Keratinocyte (primary cell): ENCODE data around the gene TMEM39B. TPM values are rescaled to one million over a fixed set of nuclear protein-coding genes. Genes with fewer than 3 reads are reported as not detected.

Experiments
- DNase-seq: peaks from one replicate; pipeline ENCODE4 v3.0.0-alpha.2; 2011; ENCODE audit warnings: low read depth, missing footprints, low spot score
- FAIRE-seq: peaks from 2 replicates; lab custom pipeline; 2011; peaks lifted over from hg19 to GRCh38; lab: Jason Lieb, UNC
- H2AFZ ChIP-seq: 2 replicates; pipeline ENCODE4 v1.6.0; 2012; ENCODE audit warnings: low read length, control low read depth, inconsistent platforms; ENCODE audit not compliant: control insufficient read depth
- H3K27ac ChIP-seq: 2 replicates; pipeline ENCODE4 v1.5.1; 2011; ENCODE audit warnings: low read length; ENCODE audit not compliant: control insufficient read depth, insufficient read depth
- H3K27me3 ChIP-seq: 3 replicates; pipeline ENCODE4 v1.6.0; 2011; ENCODE audit warnings: low read length; ENCODE audit not compliant: control insufficient read depth, insufficient read depth; ENCODE audit errors: extremely low read depth
- H3K36me3 ChIP-seq, 2 experiments: 2 replicates in 1 of 2; 3 replicates in 1 of 2; pipeline ENCODE4 v1.5.1; 2011; ENCODE audit warnings: low read length in 2 of 2, mild to moderate bottlenecking in 1 of 2; ENCODE audit not compliant: control insufficient read depth in 2 of 2, insufficient read depth in 2 of 2; ENCODE audit errors: extremely low read depth in 1 of 2
- H3K4me1 ChIP-seq: 3 replicates; pipeline ENCODE4 v1.5.1; 2011; ENCODE audit warnings: low read length; ENCODE audit not compliant: control insufficient read depth, insufficient read depth; ENCODE audit errors: extremely low read depth
- H3K4me2 ChIP-seq: 3 replicates; pipeline ENCODE4 v1.6.0; 2011; ENCODE audit warnings: low read depth, low read length; ENCODE audit not compliant: control insufficient read depth, insufficient read depth; ENCODE audit errors: extremely low read depth
- H3K4me3 ChIP-seq, 3 experiments: fragments of 200-600 bp in 1 of 3; sonication (generic) in 1 of 3; 2 replicates in 2 of 3; 3 replicates in 1 of 3; pipeline ENCODE4 v1.5.1; 2011 to 2016; ENCODE audit warnings: low read length in 3 of 3, mild to moderate bottlenecking in 3 of 3, control low read depth in 2 of 3, inconsistent platforms in 1 of 3, low read depth in 1 of 3, mixed read lengths in 1 of 3, mixed run types in 1 of 3, moderate library complexity in 1 of 3; ENCODE audit not compliant: control insufficient read depth in 2 of 3, insufficient read depth in 2 of 3; ENCODE audit errors: extremely low read depth in 1 of 3
- H3K79me2 ChIP-seq: 2 replicates; pipeline ENCODE4 v1.6.0; 2012; ENCODE audit warnings: low read length; ENCODE audit not compliant: control insufficient read depth, insufficient read depth
- H3K9ac ChIP-seq: 3 replicates; pipeline ENCODE4 v1.6.0; 2011; ENCODE audit warnings: low read length; ENCODE audit not compliant: control insufficient read depth, insufficient read depth; ENCODE audit errors: extremely low read depth
- H3K9me1 ChIP-seq: 3 replicates; pipeline ENCODE4 v1.6.0; 2011; ENCODE audit warnings: low read length; ENCODE audit not compliant: control insufficient read depth, insufficient read depth; ENCODE audit errors: extremely low read depth
- H3K9me3 ChIP-seq: 2 replicates; pipeline ENCODE4 v1.5.1; 2012; ENCODE audit warnings: low read depth, low read length; ENCODE audit not compliant: control insufficient read depth
- H4K20me1 ChIP-seq: 3 replicates; pipeline ENCODE4 v1.6.0; 2011; ENCODE audit warnings: low read length; ENCODE audit not compliant: control insufficient read depth, insufficient read depth; ENCODE audit errors: extremely low read depth
- EZH2 ChIP-seq: IDR thresholded peaks from one replicate; pipeline ENCODE4 v1.6.1; 2012; ENCODE audit warnings: inconsistent platforms, mild to moderate bottlenecking, low read length, moderate library complexity
- dilution Hi-C: fragments of 300-500 bp; cut with MboI; formaldehyde crosslinking; loops from one replicate; pipeline ENCODE4 v1.7.0; 2020; ENCODE audit warnings: low sequenced_read_pairs; ENCODE audit not compliant: extremely low pct_ligation_motif_present
- polyA minus RNA-seq, 3 experiments: library from RNA; depleted of rRNA, polyadenylated mRNA; stranded (reverse); fragments of >200 nt; gene quantifications; 1 replicate in 1 of 3; 2 replicates in 1 of 3; 3 replicates in 1 of 3; pipeline ENCODE4 v1.2.3, GENCODE V29; 2011
- polyA plus RNA-seq, 5 experiments: library from polyadenylated mRNA; depleted of rRNA in 3 of 5; stranded (reverse) in 3 of 5; stranded (forward) in 1 of 5; unstranded in 1 of 5; fragments of >200 nt; gene quantifications; 1 replicate in 1 of 5; 2 replicates in 3 of 5; 3 replicates in 1 of 5; pipeline versions ENCODE4 v1.2.1 to v1.2.3, GENCODE V29; 2011 to 2012; ENCODE audit warnings: missing spikeins in 2 of 5, low read depth in 1 of 5, low replicate concordance in 1 of 5
- TF ChIP-seq, protein P1 (sequence below), 3 experiments: IDR thresholded peaks in 1 of 3; conservative IDR thresholded peaks in 1 of 3; optimal IDR thresholded peaks in 1 of 3; 2 replicates in 2 of 3; 3 replicates in 1 of 3; pipeline versions ENCODE3 to v1.5.1; 2011; ENCODE audit warnings: low read length in 3 of 3, mild to moderate bottlenecking in 3 of 3, moderate library complexity in 2 of 3, control low read depth in 1 of 3, inconsistent platforms in 1 of 3; ENCODE audit not compliant: insufficient read depth in 2 of 3; ENCODE audit errors: extremely low read depth in 1 of 3

Gene TMEM39B
- polyA plus RNA-seq, result 6.8 to 11.7 TPM (median 7.3 TPM) in 3 replicates
- 1.3 TPM for polyA plus RNA-seq (2011; ENCODE audit: low read depth)
- 5.7 and 8.4 TPM in 2 replicates for polyA plus RNA-seq (2011; cell fraction: cytosol; rRNA removed)
- 12.8 and 13.9 TPM in 2 replicates for polyA plus RNA-seq (2011; cell fraction: nucleus; rRNA removed)
- 6.4 and 12.3 TPM in 2 replicates for polyA plus RNA-seq (2012; ENCODE audit: low replicate concordance)
- 16.3 to 29.7 TPM (median 16.6 TPM) in 3 replicates for polyA minus RNA-seq
- 11.7 TPM for polyA minus RNA-seq (2011; cell fraction: cytosol; rRNA and poly(A)+ RNA removed)
- 6.9 and 9.2 TPM in 2 replicates for polyA minus RNA-seq (2011; cell fraction: nucleus; rRNA and poly(A)+ RNA removed)

DNA sequence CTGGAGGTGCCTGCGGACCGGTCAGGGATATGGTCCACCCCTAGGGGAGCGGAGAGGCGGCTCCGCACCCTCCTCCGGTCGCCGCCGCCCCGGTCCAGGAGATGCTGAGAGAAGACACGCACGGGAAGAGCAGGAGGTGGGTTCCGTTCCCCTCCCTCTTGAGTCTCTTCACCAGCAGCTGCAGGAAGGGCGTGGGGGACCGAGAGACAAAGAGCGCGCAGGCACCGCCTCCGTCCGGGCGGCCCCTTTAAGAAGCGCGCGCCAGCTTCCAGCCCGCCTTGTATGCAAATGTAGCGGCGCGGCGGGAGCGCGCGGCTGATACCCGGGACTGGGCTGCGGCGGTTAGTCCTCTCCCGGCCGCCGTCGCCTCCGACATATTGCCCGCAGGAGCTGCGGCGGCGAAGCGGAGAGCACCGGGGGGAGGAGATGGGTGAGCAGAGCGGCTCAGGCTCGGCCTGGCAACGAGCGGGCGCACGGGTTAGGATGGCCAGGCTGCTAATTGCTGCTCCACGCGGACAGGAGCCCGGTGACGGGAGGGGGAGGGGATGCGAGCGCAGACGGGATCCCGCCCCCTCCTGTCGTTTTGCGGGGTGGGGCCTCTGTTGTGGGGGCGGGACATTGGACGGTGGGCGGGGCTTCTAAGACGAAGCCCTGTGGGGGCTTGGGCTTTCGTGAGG is at the start of gene TMEM39B:
TMEM39B (plus strand) TSS at position 318 of the 677 bp plus-strand sequence; CDS start at position 427, 109 bp downstream.
- H2AFZ ChIP-seq, result peak within 1 kb of the TSS; percentile 92
- DNase-seq, result peak; percentile 61
- TF ChIP-seq, protein P1, sequence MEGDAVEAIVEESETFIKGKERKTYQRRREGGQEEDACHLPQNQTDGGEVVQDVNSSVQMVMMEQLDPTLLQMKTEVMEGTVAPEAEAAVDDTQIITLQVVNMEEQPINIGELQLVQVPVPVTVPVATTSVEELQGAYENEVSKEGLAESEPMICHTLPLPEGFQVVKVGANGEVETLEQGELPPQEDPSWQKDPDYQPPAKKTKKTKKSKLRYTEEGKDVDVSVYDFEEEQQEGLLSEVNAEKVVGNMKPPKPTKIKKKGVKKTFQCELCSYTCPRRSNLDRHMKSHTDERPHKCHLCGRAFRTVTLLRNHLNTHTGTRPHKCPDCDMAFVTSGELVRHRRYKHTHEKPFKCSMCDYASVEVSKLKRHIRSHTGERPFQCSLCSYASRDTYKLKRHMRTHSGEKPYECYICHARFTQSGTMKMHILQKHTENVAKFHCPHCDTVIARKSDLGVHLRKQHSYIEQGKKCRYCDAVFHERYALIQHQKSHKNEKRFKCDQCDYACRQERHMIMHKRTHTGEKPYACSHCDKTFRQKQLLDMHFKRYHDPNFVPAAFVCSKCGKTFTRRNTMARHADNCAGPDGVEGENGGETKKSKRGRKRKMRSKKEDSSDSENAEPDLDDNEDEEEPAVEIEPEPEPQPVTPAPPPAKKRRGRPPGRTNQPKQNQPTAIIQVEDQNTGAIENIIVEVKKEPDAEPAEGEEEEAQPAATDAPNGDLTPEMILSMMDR (optimal IDR thresholded peaks at IDR 0.05 in 1 of 3, IDR thresholded peaks at IDR 0.05 in 1 of 3, conservative IDR thresholded peaks at IDR 0.05 in 1 of 3; ENCODE audit: extremely low read depth in 1 of 3, insufficient read depth in 2 of 3, low read length in 3 of 3), result peak in 1 of 3 experiments; percentile 18
- TF ChIP-seq EZH2, result no peak
- H3K36me3 ChIP-seq, result peaks cover 9 to 14% of the 10 kb centered on the region in 2 experiments
- dilution Hi-C loops, result no loop called here
- no peak for FAIRE-seq
- no peaks in the 10 kb centered on the region for H3K27me3 ChIP-seq
- peaks cover 20% of the 10 kb centered on the region for H3K4me1 ChIP-seq
- peak within 1 kb of the TSS; percentile 75 to 80 (median 75) for H3K4me3 ChIP-seq
- peaks cover 8% of the 10 kb centered on the region for H3K79me2 ChIP-seq
- no peaks in the 10 kb centered on the region for H3K9me3 ChIP-seq
- no peaks in the 10 kb centered on the region for H3K9me1 ChIP-seq
- H3K4me2 ChIP-seq, result peak within 1 kb of the TSS; percentile 98
- no peaks in the 10 kb centered on the region for H4K20me1 ChIP-seq
- peak within 1 kb of the TSS; percentile 59 for H3K27ac ChIP-seq
- peak within 1 kb of the TSS; percentile 75 for H3K9ac ChIP-seq

DNA sequence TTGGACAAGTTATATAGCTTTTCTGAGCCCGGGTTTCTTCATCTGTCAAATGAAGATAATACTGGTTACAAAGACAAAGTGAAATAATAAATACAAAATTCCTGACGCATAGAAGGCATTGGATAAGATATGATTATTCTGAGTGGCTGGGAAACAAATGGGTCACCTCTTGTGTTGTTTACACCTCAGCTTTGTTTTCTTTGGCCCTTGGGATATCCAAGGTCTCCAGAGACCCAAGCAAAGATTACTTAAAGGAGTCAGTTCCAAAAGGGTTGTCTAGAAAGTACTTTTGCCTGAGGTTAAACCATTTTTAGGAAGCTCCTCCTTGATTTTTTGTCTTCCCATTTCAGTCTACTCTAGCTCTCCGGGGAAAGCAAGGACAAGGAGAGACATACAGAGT is 49.4 kb upstream of the TMEM39B start:
- Histone ChIP-seq H3K4me3 (no peak overlapping the region), H3K36me3 (peaks cover 0 to 2% of the 10 kb centered on the region in 2 experiments), H3K9ac (no peak overlapping the region), H3K4me2 (no peak overlapping the region), H2AFZ (no peak overlapping the region), H3K4me1 (peaks cover 14% of the 10 kb centered on the region), H3K27me3 (no peaks in the 10 kb centered on the region), H3K9me3 (no peaks in the 10 kb centered on the region), H4K20me1 (peaks cover 21% of the 10 kb centered on the region), H3K79me2 (peaks cover 98% of the 10 kb centered on the region), H3K9me1 (peaks cover 2% of the 10 kb centered on the region), H3K27ac (no peak overlapping the region)
- FAIRE-seq (no peak), DNase-seq (no peak)
- TF ChIP-seq EZH2, result no peak
- TF ChIP-seq, protein P1 (optimal IDR thresholded peaks at IDR 0.05 in 1 of 3, IDR thresholded peaks at IDR 0.05 in 1 of 3, conservative IDR thresholded peaks at IDR 0.05 in 1 of 3; ENCODE audit: extremely low read depth in 1 of 3, insufficient read depth in 2 of 3, low read length in 3 of 3), result no peak
- dilution Hi-C loops, result no loop called here
